D721Med (cell line): ENCODE data around the gene ZMIZ1.

ENCODE experiments used
- DNase-seq: peaks from one replicate; pipeline ENCODE4 v3.0.0; 2011; ENCODE audit warnings: low spot score; ENCODE audit not compliant: insufficient read length
- FAIRE-seq: peaks from 2 replicates; lab custom pipeline; 2011; peaks lifted over from hg19 to GRCh38; lab: Jason Lieb, UNC
- TF ChIP-seq, protein P1 (sequence below): IDR thresholded peaks from 2 replicates; pipeline ENCODE4 v1.5.1; 2012; ENCODE audit warnings: mild to moderate bottlenecking, control low read depth; ENCODE audit not compliant: insufficient read depth; ENCODE audit errors: missing control alignments

ZMIZ1 gene

DNA sequence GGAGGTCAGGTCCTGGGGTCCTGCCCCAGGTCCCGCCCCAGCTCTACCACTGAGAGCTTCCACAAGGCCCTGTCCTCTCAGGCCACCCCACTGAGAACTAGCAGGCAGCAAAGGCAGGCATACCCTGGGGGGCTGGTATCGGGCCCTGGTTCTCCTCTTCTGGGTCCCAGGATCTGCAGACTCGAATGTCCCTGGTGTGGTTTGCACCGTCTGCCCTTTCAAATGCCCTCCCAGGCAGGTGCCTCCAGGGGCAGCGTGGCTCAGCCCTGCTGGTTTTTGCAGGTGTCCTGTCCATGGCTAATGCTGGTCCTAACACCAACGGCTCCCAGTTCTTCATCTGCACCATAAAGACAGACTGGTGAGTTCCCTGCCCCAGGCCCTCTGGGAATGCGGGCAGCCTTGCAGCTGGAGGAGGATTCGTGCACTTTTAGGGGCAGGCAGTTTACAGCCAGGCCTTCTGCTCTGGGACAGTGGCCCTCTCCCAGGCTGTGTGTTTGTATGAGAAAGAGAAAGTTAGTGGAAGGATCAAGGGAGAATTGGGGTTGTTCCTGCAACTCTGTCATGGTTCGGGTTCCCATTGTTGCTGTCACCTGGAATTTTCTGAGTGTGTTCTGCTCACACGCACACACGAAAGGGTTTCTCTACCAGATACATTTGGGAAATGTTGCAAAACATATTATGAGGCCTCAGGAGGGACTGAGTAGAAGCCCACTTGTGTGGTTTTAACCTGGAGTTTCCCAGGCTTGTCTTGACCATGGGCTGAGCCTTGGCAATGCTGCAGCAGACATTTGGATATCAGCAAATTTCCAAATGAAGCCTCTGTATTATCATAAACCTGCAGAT is 283.5 kb downstream of the ZMIZ1 start:
- TF ChIP-seq, protein P1, sequence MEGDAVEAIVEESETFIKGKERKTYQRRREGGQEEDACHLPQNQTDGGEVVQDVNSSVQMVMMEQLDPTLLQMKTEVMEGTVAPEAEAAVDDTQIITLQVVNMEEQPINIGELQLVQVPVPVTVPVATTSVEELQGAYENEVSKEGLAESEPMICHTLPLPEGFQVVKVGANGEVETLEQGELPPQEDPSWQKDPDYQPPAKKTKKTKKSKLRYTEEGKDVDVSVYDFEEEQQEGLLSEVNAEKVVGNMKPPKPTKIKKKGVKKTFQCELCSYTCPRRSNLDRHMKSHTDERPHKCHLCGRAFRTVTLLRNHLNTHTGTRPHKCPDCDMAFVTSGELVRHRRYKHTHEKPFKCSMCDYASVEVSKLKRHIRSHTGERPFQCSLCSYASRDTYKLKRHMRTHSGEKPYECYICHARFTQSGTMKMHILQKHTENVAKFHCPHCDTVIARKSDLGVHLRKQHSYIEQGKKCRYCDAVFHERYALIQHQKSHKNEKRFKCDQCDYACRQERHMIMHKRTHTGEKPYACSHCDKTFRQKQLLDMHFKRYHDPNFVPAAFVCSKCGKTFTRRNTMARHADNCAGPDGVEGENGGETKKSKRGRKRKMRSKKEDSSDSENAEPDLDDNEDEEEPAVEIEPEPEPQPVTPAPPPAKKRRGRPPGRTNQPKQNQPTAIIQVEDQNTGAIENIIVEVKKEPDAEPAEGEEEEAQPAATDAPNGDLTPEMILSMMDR = no peak
- DNase-seq = no peak
- no peak for FAIRE-seq

DNA sequence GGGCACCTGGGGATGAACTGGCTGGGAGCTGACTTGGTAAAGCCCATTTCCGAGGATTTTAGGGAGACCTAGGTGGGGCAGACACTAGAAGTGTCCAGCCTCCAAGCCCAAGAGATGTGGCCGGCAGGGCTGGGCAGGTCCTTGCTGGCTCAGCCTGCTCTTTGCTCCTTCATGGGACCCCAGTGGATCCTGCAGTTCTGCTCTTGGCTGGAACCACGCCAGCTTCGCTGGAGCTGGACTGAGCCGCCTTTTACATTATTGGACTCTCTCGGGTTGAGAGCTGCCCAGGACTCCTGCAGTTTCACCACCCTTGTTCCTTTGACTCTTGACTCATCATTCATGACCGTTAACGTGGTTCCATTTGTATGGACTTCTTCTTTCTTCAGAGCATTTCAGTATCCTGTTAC is 284.2 kb downstream of the ZMIZ1 start:
- no peak for FAIRE-seq
- TF ChIP-seq, protein P1 = no peak
- DNase-seq = no peak

DNA sequence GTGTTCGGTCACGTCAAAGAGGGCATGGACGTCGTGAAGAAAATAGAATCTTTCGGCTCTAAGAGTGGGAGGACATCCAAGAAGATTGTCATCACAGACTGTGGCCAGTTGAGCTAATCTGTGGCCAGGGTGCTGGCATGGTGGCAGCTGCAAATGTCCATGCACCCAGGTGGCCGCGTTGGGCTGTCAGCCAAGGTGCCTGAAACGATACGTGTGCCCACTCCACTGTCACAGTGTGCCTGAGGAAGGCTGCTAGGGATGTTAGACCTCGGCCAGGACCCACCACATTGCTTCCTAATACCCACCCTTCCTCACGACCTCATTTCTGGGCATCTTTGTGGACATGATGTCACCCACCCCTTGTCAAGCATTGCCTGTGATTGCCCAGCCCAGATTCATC is 285.0 kb downstream of the ZMIZ1 start:
- DNase-seq = no peak
- TF ChIP-seq, protein P1 = no peak
- no peak for FAIRE-seq

DNA sequence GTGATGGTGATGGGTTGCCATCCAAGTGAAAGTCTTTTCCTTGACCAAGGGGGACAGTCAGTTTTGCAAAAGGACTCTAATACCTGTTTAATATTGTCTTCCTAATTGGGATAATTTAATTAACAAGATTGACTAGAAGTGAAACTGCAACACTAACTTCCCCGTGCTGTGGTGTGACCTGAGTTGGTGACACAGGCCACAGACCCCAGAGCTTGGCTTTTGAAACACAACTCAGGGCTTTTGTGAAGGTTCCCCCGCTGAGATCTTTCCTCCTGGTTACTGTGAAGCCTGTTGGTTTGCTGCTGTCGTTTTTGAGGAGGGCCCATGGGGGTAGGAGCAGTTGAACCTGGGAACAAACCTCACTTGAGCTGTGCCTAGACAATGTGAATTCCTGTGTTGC is 285.4 kb downstream of the ZMIZ1 start:
- TF ChIP-seq, protein P1 = no peak
- FAIRE-seq (no peak), DNase-seq (no peak)

DNA sequence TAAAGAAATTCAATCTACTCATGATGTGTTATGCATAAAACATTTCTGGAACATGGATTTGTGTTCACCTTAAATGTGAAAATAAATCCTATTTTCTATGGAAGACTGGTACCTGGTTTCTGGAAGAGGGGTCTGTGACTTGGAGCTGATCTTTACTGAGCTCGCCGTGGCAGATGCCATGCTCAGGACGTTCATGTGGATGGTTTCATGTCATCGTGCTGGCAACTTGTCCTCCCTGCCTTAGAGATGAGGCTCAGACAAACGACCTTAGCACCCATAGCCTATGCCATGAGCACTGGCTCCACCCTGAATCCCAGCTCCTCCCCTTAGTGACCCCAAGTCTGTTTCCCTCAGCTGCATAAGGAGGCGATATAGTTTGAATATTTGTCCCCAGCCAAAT is 285.8 kb downstream of the ZMIZ1 start:
- FAIRE-seq (no peak), DNase-seq (no peak)
- TF ChIP-seq, protein P1 = no peak

DNA sequence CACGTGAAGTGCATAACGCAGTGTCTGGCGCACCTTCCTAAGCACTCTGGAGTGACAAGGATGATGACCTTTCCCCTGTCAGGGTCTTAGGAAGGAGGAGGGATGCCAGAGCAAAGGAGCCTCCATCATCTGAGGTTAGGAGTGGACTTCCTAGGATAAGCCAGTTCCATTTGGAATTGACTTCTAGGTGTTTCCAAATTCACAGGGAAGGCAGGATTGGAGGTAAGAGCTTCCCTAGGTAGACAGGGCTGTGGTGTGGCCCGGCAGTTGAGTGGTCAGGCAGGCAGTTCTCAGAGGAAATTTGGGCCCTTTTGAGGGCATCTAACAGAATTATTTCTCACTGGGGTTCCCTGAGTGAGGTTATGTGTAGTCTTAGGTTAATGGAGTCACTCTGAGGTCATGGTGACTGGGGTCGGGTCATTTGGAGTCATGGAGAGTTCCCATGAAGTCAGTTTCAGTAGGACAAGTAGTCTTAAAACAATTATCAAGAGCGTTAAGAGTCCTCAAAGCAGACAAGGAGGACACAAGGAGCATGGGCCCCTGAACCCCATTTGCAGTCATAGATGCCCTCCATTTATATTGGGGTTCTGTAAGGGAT is 286.8 kb downstream of the ZMIZ1 start:
- no peak for DNase-seq
- TF ChIP-seq, protein P1 = no peak

DNA sequence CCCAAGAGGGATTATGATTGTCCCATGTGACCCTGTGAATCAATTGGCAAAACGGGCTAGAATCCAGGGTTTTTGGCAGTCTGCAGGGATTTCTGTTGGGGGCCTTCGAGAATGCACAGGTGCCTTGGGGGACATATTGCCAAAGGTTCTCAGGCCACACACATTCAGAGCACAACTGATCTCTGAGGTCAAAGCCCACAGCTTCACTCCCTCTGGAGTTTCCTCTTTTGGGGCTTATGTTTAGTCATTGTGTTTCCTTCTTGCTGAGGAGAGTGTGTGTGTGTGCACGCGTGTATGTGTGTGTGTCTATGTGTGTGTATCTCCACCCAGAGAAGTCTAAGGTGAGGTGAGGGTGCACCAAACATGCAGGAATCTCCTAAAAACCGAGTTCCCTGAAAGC is 287.3 kb downstream of the ZMIZ1 start:
- TF ChIP-seq, protein P1 = no peak
- no peak for DNase-seq
- no peak for FAIRE-seq

More for the DNA sequence above, 286.8 kb downstream of the ZMIZ1 start:
- FAIRE-seq = no peak
